ENCODE measurements around the gene PXDN.

DNA sequence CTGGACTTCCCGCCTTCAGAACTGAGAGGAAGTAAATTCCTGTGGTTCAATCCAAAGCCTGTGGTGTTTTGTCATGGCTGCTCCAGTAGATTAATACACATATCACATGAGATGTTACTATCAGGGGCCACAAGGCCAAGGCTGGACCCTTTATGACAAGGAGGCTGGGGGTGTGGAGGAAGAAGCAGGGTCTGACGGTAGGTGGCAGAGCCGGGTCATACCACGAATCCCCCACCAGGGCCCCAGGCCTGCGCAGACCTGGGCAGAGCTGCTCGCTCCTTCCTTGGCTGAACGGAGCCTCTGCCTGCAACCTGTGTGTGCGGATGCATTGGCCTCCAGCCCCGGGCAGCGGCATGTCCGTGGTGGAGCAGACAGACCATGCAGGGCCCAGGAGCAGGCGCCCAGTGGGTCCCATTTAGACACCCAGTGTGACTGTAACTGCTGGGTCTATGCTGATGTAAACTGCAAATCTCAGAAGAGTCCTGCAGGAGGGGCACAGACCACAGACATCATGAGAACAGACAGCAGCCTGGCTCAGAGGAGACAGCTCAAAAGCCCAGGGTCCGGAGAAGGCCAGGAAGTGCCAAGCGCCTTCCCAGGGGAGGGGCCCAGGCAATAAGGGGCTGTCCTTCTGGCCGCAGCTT is 155.2 kb downstream of the PXDN start:
- TF ChIP-seq, protein P1, sequence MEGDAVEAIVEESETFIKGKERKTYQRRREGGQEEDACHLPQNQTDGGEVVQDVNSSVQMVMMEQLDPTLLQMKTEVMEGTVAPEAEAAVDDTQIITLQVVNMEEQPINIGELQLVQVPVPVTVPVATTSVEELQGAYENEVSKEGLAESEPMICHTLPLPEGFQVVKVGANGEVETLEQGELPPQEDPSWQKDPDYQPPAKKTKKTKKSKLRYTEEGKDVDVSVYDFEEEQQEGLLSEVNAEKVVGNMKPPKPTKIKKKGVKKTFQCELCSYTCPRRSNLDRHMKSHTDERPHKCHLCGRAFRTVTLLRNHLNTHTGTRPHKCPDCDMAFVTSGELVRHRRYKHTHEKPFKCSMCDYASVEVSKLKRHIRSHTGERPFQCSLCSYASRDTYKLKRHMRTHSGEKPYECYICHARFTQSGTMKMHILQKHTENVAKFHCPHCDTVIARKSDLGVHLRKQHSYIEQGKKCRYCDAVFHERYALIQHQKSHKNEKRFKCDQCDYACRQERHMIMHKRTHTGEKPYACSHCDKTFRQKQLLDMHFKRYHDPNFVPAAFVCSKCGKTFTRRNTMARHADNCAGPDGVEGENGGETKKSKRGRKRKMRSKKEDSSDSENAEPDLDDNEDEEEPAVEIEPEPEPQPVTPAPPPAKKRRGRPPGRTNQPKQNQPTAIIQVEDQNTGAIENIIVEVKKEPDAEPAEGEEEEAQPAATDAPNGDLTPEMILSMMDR (IDR thresholded peaks at IDR 0.05): no peak
- TF ChIP-seq POLR2AphosphoS5 (IDR thresholded peaks at IDR 0.05) (no peak), POLR2A (IDR thresholded peaks at IDR 0.05) (no peak)
